Measurements from ENCODE around the gene CAPN13. TPM values are rescaled to one million over a fixed set of nuclear protein-coding genes. Genes with fewer than 3 reads are reported as not detected.

The CAPN13 gene
- total and polyA plus RNA-seq, 2 donors (not counting 3 experiments of a cell fraction or from before 2014, with no cell fraction given), result not detected

GRCh38 chr2:30716123-30716900, 90.9 kb downstream of the CAPN13 start:
- Histone ChIP-seq H3K4me3 (replicated peaks in 1 of 3; ENCODE audit: insufficient read depth in 1 of 3, low read depth in 1 of 3, low read length in 3 of 3) (no peak overlapping the region), H3K36me3 (ENCODE audit: control insufficient read depth in 2 of 2, extremely low read depth in 1 of 2, insufficient read depth in 2 of 2, low read length in 2 of 2) (no peaks in the 10 kb centered on the region), H3K27me3 (ENCODE audit: control insufficient read depth in 2 of 2, insufficient read depth in 2 of 2, low read length in 2 of 2) (no peaks in the 10 kb centered on the region), H3K4me1 (ENCODE audit: control insufficient read depth, extremely low read depth, insufficient read depth, low read length) (no peaks in the 10 kb centered on the region), H3K79me2 (ENCODE audit: control insufficient read depth, insufficient read depth, low read length) (no peaks in the 10 kb centered on the region), H3K4me2 (ENCODE audit: insufficient read depth, low read length) (no peak overlapping the region), H3K9me1 (replicated peaks; ENCODE audit: control insufficient read depth, extremely low read depth, insufficient read depth, low read length) (no peaks in the 10 kb centered on the region), H3K27ac (ENCODE audit: insufficient read depth, low read depth, low read length) (no peak overlapping the region), H4K20me1 (replicated peaks; ENCODE audit: control insufficient read depth, extremely low read depth, insufficient read depth, low read length) (no peaks in the 10 kb centered on the region), H3K9me3 (replicated peaks; ENCODE audit: control insufficient read depth, insufficient read depth, low read length) (no peaks in the 10 kb centered on the region), H3K9ac (replicated peaks; ENCODE audit: extremely low read depth, insufficient read depth, low read length) (no peak overlapping the region), H2AFZ (ENCODE audit: low read depth, low read length) (no peak overlapping the region)
- BruUV-seq (replicated peaks), result no TSS peak
- dilution Hi-C loops (cut with MboI; ENCODE audit: extremely low pct_ligation_motif_present, low sequenced_read_pairs) (loop anchor here (25.0 kb wide), 1 partner anchor 621 kb away; no protein-coding TSS in a partner anchor), intact Hi-C loops (cut with micrococcal nuclease) (no loop called here)
- no peak for FAIRE-seq
- ChIA-PET CTCF (interaction anchor here (1.3 to 12.9 kb wide), 6 partner anchors 10 to 807 kb away, joined by 3 to 542 read pairs (median 76); no protein-coding TSS in a partner anchor), POLR2A (no interaction called here)
- TF ChIP-seq CTCF (IDR thresholded peaks at IDR 0.05; ENCODE audit: extremely low read depth in 1 of 2, insufficient read depth in 1 of 2, low read depth in 1 of 2, low read length in 2 of 2) (no peak), MYC (IDR thresholded peaks at IDR 0.05; ENCODE audit: low read depth, low read length) (no peak), GATA2 (IDR thresholded peaks at IDR 0.05; ENCODE audit: insufficient read depth, insufficient read length, low read depth, low read length) (no peak), MAX (IDR thresholded peaks at IDR 0.05; ENCODE audit: insufficient read depth, insufficient read length) (no peak), FOS (IDR thresholded peaks at IDR 0.05; ENCODE audit: borderline replicate concordance, insufficient read depth, low read length) (no peak), POLR2AphosphoS5 (IDR thresholded peaks at IDR 0.05; ENCODE audit: insufficient read depth, low read depth, low read length) (no peak), EZH2 (IDR thresholded peaks at IDR 0.05; ENCODE audit: borderline replicate concordance, low read depth, low read length, severe bottlenecking) (no peak), JUN (IDR thresholded peaks at IDR 0.05; ENCODE audit: borderline replicate concordance, insufficient read depth, insufficient read length, low read depth) (no peak), POLR2A (IDR thresholded peaks at IDR 0.05; ENCODE audit: low read depth, low read length) (no peak)
- no peak for DNase-seq (ENCODE audit: low read depth, low spot score)

Data from endothelial cell of umbilical vein (primary cell).